Parietal lobe (tissue), 1 donor: Measurements from ENCODE around the gene NTSR1. TPM values are rescaled to one million over a fixed set of nuclear protein-coding genes. Genes with fewer than 3 reads are reported as not detected.

Experiments used
- total RNA-seq: library from RNA; depleted of rRNA; stranded (reverse); fragments of >200 nt; gene quantifications from one replicate; pipeline ENCODE4 v1.2.3, GENCODE V29; 2014

Gene NTSR1
- total RNA-seq, result 11.9 TPM

DNA sequence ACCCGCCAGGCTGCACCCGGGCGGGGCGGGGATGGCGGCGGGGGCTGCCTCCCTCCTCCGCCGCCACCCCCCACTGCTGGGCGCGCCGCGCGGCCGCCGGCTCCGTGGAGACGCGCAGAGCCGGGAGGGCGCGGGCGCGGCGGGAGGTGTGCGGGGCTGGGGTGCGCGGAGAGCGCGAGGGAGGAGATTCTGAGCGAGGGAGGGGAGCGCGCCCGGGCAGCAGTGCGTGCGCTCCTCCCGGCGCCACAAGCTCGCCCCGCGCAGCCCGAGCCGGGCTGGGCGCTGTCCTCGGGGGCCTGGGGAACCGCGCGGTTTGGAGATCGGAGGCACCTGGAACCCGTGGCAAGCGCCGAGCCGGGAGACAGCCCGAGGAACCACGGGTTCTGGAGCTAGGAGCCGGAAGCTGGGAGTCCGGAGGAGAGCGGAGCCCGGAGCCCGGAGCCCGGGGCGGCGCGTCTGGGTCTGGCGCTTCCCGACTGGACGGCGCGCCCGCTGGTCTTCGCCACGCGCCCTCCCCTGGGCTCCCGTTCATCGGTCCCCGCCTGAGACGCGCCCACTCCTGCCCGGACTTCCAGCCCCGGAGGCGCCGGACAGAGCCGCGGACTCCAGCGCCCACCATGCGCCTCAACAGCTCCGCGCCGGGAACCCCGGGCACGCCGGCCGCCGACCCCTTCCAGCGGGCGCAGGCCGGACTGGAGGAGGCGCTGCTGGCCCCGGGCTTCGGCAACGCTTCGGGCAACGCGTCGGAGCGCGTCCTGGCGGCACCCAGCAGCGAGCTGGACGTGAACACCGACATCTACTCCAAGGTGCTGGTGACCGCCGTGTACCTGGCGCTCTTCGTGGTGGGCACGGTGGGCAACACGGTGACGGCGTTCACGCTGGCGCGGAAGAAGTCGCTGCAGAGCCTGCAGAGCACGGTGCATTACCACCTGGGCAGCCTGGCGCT is at the start of gene NTSR1:
TSS of gene NTSR1 (plus strand) at position 246 of the 946 bp plus-strand sequence. CDS start at position 618, 372 bp downstream.

GRCh38 chr20:62804627-62805154 is 96.1 kb downstream of the NTSR1 start, which contains the start of gene OGFR:
Gene OGFR (plus strand): TSS chr20:62804835. CDS start chr20:62804860, 25 bp downstream.

Other genes with a start within 250 kb of the NTSR1 start
- gene GATA5, start 232.8 kb upstream of the NTSR1 start, total RNA-seq, result not detected
- 2.5 TPM for gene SLCO4A1, start 66.3 kb upstream of the NTSR1 start, total RNA-seq
- gene MRGBP, start 87.6 kb downstream of the NTSR1 start, total RNA-seq, result 15.3 TPM
- 26.9 TPM for gene OGFR, start 96.0 kb downstream of the NTSR1 start, total RNA-seq
- 27.9 TPM for gene COL9A3, start 108.2 kb downstream of the NTSR1 start, total RNA-seq
- 8.1 TPM for gene TCFL5, start 153.0 kb downstream of the NTSR1 start, total RNA-seq
- gene DIDO1, start 217.7 kb downstream of the NTSR1 start, total RNA-seq, result 72.6 TPM
- gene GID8, start 229.3 kb downstream of the NTSR1 start, total RNA-seq, result 49.8 TPM
- 0.31 TPM for gene SLC17A9, start 243.9 kb downstream of the NTSR1 start, total RNA-seq